Calu3 (cell line): ENCODE data around the gene DAP3. TPM values are rescaled to one million over a fixed set of nuclear protein-coding genes. Genes with fewer than 3 reads are reported as not detected.
A peak's percentile ranks its signal among the peaks of the same experiment; 100 is the strongest.
"Not testable (repeated sequence)": the region's sequence is repeated elsewhere in the genome, so short reads cannot be mapped to it uniquely, and the experiment has no call there.

Source experiments
- BruUV-seq: library from RNA; stranded (reverse); fragments of 400-500 nt; replicated peaks from 2 replicates; lab custom pipeline; 2021; lab: Mats Ljungman, UMichigan
- CTCF ChIA-PET: fragments of 300-600 bp; sonication (Branson Sonifier 250); formaldehyde crosslinking; loops from one replicate; lab custom pipeline; 2022; ENCODE audit warnings: antibody characterized with exemption; lab: Charles Lee
- DNase-seq: peaks from one replicate; pipeline ENCODE4 v3.0.0; 2022
- H3K27ac Mint-ChIP-seq: one replicate; pipeline ENCODE4 v1.8.0; 2022; ENCODE audit warnings: mixed read lengths; ENCODE audit not compliant: unreplicated experiment
- H3K27me3 Mint-ChIP-seq: one replicate; pipeline ENCODE4 v1.8.0; 2022; ENCODE audit warnings: mixed read lengths; ENCODE audit not compliant: unreplicated experiment
- H3K36me3 Mint-ChIP-seq: one replicate; pipeline ENCODE4 v1.8.0; 2022; ENCODE audit warnings: mild to moderate bottlenecking, moderate library complexity, mixed read lengths; ENCODE audit not compliant: insufficient read depth, unreplicated experiment
- H3K4me1 Mint-ChIP-seq: one replicate; pipeline ENCODE4 v1.8.0; 2022; ENCODE audit warnings: mild to moderate bottlenecking, low read depth, mixed read lengths; ENCODE audit not compliant: unreplicated experiment
- H3K4me3 Mint-ChIP-seq: one replicate; pipeline ENCODE4 v1.8.0; 2022; ENCODE audit warnings: mild to moderate bottlenecking, low read depth, moderate library complexity, mixed read lengths; ENCODE audit not compliant: unreplicated experiment
- H3K9me3 Mint-ChIP-seq: one replicate; pipeline ENCODE4 v1.8.0; 2022; ENCODE audit warnings: low read depth, mixed read lengths; ENCODE audit not compliant: unreplicated experiment
- intact Hi-C: fragments of 100-400 bp; cut with micrococcal nuclease; formaldehyde crosslinking; loops from one replicate; pipeline ENCODE4 v1.10.0; 2022; ENCODE audit not compliant: unreplicated experiment
- total RNA-seq: library from RNA; stranded (reverse); gene quantifications from 2 replicates; pipeline ENCODE4 v1.2.3, GENCODE V29; 2022
- TF ChIP-seq, protein P1 (sequence below): fragments of 200-600 bp; IDR thresholded peaks from one replicate; pipeline ENCODE4 v1.8.0; 2022; ENCODE audit warnings: antibody characterized with exemption; ENCODE audit not compliant: unreplicated experiment

DAP3 gene
- total RNA-seq, 1 experiment from 2014 or later, result 199 TPM

DNA sequence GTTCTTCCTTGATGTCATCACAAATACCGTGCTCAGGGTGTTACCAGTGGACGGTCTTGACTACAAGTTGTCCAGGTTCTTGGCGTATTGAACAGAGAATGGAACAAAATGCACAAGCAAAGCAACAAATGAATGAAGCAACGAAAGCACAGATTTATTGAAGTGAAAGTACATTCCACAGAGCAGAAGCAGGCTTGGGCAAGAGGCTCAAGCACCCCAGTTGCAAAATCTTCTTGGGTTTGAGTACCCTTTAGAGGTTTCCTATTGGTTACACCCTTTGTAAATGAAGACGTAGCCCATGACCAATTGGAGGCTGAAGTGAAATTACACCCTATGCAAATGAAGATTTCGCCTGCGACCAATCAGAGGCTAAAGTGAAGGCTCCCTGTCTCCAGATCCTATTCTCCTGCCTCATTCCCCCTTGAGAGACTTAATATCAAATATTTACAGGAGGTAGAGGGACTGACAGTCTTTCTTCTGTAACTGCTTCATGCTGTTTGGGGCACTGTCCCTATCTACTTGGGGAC lies 38.6 kb upstream of the DAP3 start:
- BruUV-seq, result no TSS peak
- H3K27ac Mint-ChIP-seq, result peak overlapping the region; percentile 53
- CTCF ChIA-PET, result interaction anchor here (0.7 kb wide), 1 partner anchor 308 kb away, joined by 9 read pairs; no protein-coding TSS in a partner anchor
- peaks cover 19% of the 10 kb centered on the region for H3K36me3 Mint-ChIP-seq
- DNase-seq, result no peak
- H3K9me3 Mint-ChIP-seq, result no peaks in the 10 kb centered on the region
- H3K4me3 Mint-ChIP-seq, result no peak overlapping the region
- H3K4me1 Mint-ChIP-seq, result peaks cover 41% of the 10 kb centered on the region
- TF ChIP-seq, protein P1, sequence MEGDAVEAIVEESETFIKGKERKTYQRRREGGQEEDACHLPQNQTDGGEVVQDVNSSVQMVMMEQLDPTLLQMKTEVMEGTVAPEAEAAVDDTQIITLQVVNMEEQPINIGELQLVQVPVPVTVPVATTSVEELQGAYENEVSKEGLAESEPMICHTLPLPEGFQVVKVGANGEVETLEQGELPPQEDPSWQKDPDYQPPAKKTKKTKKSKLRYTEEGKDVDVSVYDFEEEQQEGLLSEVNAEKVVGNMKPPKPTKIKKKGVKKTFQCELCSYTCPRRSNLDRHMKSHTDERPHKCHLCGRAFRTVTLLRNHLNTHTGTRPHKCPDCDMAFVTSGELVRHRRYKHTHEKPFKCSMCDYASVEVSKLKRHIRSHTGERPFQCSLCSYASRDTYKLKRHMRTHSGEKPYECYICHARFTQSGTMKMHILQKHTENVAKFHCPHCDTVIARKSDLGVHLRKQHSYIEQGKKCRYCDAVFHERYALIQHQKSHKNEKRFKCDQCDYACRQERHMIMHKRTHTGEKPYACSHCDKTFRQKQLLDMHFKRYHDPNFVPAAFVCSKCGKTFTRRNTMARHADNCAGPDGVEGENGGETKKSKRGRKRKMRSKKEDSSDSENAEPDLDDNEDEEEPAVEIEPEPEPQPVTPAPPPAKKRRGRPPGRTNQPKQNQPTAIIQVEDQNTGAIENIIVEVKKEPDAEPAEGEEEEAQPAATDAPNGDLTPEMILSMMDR, result no peak
- H3K27me3 Mint-ChIP-seq, result no peaks in the 10 kb centered on the region
- intact Hi-C loops, result no loop called here

DNA sequence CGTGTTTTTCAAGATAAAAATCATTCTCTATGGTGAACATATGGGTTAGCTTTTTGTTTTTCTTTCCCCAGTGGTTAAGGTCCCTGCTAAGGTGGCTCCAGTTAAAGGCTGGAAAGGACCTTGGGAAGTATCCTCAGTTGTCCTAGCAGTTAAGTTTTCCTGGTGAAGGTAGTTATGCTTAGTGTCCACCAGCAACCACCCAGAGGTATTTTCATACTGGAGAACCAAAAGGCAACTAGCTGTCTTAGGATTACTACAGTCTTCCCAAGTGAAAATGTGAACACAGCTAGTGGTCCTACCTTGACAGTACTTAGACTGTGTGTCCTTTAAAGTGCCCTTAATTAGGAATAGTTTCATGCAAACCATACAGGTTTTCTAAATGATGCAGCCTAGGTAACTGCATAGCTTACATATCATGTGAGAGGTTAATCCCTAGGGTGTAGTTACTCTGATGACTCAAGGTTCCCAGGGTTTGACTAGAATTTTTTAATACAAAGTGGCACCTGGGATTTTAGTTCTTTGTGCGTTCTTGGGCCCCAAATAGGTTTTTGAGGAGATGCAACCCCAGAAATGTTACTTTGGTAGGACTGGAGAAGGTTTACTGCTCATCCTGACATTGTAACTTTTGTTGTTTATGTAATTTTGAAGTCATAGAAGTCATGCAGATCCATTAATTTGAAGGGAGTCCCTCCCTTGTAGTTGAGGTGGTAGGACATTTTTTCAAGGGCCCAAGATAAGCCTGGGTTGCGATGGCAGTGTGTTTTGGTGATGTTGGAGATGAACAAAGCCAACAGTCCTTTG lies 36.8 kb upstream of the DAP3 start:
- TF ChIP-seq, protein P1, result no peak
- H3K27ac Mint-ChIP-seq, result peak overlapping the region; percentile 53
- CTCF ChIA-PET, result interaction anchor here (0.5 to 1.2 kb wide), 5 partner anchors 13 to 647 kb away, joined by 3 to 7 read pairs (median 3); no protein-coding TSS in a partner anchor
- DNase-seq, result no peak
- H3K36me3 Mint-ChIP-seq, result peaks cover 21% of the 10 kb centered on the region
- peaks cover 24% of the 10 kb centered on the region for H3K4me1 Mint-ChIP-seq
- peak overlapping the region; percentile 45 for H3K4me3 Mint-ChIP-seq
- BruUV-seq, result no TSS peak
- no peaks in the 10 kb centered on the region for H3K27me3 Mint-ChIP-seq
- intact Hi-C loops, result no loop called here
- no peaks in the 10 kb centered on the region for H3K9me3 Mint-ChIP-seq

DNA sequence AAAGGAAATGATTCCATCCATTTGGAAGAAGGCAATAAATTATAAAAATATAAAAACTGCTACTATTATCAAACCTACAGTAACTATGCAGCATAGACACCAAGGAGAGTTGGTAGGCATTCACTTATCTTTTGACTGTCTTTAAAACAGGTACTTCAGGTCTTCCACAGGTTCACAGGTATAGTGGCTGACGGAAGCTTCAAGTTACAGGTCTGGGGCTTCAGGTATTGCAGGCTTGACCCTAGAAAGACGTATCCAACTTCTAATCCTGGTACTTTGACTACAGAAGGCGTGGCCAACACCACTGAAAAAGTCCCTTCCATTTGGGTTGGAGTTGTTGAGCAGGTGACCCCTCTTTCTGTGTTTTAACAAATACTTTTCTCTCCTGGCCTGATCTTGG lies 35.9 kb upstream of the DAP3 start:
- TF ChIP-seq, protein P1, result no peak
- Mint-ChIP-seq H3K27ac (no peak overlapping the region), H3K4me1 (peaks cover 22% of the 10 kb centered on the region), H3K4me3 (no peak overlapping the region), H3K36me3 (peaks cover 25% of the 10 kb centered on the region), H3K9me3 (no peaks in the 10 kb centered on the region), H3K27me3 (no peaks in the 10 kb centered on the region)
- no TSS peak for BruUV-seq
- CTCF ChIA-PET, result no interaction called here
- no peak for DNase-seq
- intact Hi-C loops, result no loop called here

DNA sequence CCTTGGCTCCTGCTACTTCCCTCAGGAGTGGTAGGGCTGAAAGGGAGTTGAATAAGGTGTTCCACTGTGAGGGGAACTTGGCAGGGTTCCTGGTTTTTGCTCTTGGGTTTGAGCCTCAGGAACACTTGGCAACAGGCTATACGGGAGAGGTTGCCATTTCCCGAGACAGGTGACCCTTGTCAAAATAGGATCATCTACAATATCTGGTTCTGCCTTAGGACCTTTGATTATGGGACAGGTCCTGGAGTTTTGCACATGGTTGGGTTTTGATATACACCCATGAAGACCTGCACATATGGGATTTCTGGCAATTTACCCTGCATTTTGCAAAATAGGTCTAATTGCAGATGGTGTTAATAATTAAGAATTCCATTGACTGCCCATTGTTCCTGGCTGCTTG lies 31.4 kb upstream of the DAP3 start:
- no peak overlapping the region for H3K4me3 Mint-ChIP-seq
- no peaks in the 10 kb centered on the region for H3K27me3 Mint-ChIP-seq
- TF ChIP-seq, protein P1, result no peak
- BruUV-seq, result no TSS peak
- no peak for DNase-seq
- intact Hi-C loops, result no loop called here
- H3K27ac Mint-ChIP-seq, result peak overlapping the region; percentile 46
- no peaks in the 10 kb centered on the region for H3K4me1 Mint-ChIP-seq
- CTCF ChIA-PET, result no interaction called here
- H3K9me3 Mint-ChIP-seq, result no peaks in the 10 kb centered on the region
- H3K36me3 Mint-ChIP-seq, result peaks cover 55% of the 10 kb centered on the region

DNA sequence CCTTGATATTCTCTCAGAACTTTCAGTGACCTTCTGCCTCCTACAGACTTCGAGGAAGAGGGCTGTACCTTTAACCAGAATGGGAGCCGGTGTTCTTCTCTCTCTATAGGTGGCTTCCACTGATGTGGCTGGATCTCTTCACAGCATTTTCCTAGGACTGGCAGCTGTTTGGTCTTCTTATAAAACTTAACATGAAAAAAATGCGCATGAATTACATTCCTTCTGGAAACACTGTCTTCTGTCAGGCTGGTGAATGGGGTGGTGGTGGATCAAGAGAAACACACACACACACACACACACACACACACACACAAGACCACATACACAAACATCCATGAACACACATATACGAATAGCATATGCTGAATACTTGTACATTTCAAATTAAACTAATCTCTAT lies 27.7 kb upstream of the DAP3 start:
- H3K27me3 Mint-ChIP-seq, CTCF ChIA-PET, BruUV-seq, H3K27ac Mint-ChIP-seq, H3K4me1 Mint-ChIP-seq, H3K4me3 Mint-ChIP-seq, DNase-seq, H3K9me3 Mint-ChIP-seq, intact Hi-C loops: not testable (repeated sequence)
- peaks cover 85% of the 10 kb centered on the region for H3K36me3 Mint-ChIP-seq
